Measurements from ENCODE around the gene LPP.

Gene LPP

DNA sequence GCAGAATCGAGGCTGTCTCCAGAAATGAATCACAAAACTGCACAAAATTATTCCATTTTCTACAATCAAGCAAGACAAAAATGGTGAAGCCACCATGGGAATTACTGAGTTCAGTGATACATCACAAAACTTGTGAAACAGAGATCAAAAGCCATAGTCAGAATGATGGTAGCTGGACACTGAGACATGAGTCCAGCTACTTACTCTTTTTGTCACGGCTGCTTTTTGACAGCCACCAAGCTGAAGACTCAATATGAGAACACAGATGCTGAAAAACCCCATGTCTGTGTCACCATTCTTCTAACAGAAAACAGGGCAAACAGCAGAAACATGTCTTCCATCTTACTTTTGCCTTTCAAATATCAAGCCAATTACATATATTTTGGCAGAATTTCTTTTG, 237.6 kb downstream of the LPP start:
- TF ChIP-seq, protein P1, sequence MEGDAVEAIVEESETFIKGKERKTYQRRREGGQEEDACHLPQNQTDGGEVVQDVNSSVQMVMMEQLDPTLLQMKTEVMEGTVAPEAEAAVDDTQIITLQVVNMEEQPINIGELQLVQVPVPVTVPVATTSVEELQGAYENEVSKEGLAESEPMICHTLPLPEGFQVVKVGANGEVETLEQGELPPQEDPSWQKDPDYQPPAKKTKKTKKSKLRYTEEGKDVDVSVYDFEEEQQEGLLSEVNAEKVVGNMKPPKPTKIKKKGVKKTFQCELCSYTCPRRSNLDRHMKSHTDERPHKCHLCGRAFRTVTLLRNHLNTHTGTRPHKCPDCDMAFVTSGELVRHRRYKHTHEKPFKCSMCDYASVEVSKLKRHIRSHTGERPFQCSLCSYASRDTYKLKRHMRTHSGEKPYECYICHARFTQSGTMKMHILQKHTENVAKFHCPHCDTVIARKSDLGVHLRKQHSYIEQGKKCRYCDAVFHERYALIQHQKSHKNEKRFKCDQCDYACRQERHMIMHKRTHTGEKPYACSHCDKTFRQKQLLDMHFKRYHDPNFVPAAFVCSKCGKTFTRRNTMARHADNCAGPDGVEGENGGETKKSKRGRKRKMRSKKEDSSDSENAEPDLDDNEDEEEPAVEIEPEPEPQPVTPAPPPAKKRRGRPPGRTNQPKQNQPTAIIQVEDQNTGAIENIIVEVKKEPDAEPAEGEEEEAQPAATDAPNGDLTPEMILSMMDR (IDR thresholded peaks at IDR 0.05; ENCODE audit: control extremely low read depth, extremely low read depth, low read depth, missing control alignments) = no peak
- DNase-seq (ENCODE audit: extremely low spot score) = no peak
- ChIA-PET CTCF (interaction anchor here (1.4 kb wide), 1 partner anchor 10 kb away, joined by 3 read pairs; no protein-coding TSS in a partner anchor), POLR2A (no interaction called here)

DNA sequence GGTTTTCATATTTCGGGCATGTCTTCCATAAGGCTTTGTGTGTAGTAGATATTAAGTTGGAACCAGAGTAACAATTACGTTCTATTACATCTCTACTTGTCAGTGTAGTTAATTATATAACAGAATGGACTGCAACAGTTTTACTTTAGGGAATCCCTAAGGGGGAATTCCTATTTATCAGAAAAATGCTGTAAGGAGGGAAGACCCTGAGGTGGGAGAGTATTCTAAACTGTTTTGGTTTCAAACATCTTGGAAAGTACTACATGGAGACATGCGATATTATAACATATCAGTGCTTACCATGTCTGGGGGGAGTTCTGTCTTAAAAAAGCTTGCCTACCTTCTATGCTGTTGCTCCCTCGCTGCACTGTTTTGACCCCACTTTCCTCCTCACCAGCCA, 238.1 kb downstream of the LPP start:
- POLR2A ChIA-PET = no interaction called here
- no peak for DNase-seq (ENCODE audit: extremely low spot score)
- CTCF ChIA-PET = interaction anchor here (1.4 kb wide), 1 partner anchor 9 kb away, joined by 3 read pairs; no protein-coding TSS in a partner anchor
- TF ChIP-seq, protein P1 (IDR thresholded peaks at IDR 0.05; ENCODE audit: control extremely low read depth, extremely low read depth, low read depth, missing control alignments) = no peak

DNA sequence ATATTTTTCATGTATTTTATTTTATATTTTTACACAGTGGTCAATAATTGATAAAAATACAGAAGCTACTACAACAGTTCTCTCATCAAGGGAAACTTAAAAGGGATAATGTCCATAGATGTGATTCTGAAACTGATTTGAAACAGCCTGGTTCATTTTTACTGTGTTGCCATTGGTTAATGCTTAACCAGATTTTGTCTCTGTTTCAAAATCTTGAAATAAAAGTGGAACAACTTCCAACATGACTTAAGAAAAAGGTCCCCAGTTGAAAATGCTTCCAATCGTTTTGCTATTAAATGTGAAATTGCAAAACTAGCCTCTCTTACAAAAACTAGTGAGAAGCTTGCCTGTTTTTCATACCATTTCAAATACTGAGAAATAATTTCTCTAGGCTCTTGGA, 240.7 kb downstream of the LPP start:
- POLR2A ChIA-PET = no interaction called here
- TF ChIP-seq, protein P1 (IDR thresholded peaks at IDR 0.05; ENCODE audit: control extremely low read depth, extremely low read depth, low read depth, missing control alignments) = no peak
- no peak for DNase-seq (ENCODE audit: extremely low spot score)
- CTCF ChIA-PET = no interaction called here

DNA sequence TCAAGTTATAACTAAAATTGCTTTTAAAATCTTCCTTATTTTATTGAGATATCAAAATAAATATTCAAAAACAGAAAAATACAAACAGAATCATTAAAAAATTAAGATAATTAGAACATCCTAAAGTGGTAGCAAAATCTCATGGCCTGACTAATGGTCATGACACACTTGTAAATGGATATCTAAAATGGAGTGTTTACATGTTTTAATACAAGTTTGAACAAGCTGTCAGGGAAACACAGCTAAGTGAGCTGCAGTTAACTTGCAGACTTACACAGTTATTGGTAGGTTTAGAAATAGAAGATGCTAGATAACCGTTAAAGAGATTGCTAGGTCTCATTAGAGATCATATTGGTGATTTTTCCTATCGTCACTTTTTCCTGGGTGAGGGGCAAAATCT, 242.3 kb downstream of the LPP start:
- TF ChIP-seq, protein P1 (IDR thresholded peaks at IDR 0.05; ENCODE audit: control extremely low read depth, extremely low read depth, low read depth, missing control alignments) = no peak
- CTCF ChIA-PET = no interaction called here
- no peak for DNase-seq (ENCODE audit: extremely low spot score)
- POLR2A ChIA-PET = no interaction called here

DNA sequence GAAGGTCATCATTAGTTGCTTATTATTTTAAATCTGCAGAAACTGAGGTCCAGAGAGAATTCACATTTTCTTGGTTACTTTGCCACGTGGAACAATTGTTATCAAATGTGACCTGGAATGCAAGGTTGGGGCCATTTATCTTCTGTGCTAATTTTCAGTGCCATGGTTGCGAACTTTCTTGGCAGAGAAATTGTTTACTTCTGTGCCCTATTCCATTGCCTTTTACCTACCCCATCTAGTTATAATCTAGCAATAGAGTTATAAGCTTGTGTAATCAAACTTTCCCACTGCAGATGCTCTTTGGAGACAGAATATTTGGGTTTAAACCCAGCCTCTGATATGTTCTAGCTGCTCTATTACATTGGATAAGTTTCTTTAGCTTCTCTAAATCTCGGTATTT, 242.9 kb downstream of the LPP start:
- no peak for DNase-seq (ENCODE audit: extremely low spot score)
- TF ChIP-seq, protein P1 (IDR thresholded peaks at IDR 0.05; ENCODE audit: control extremely low read depth, extremely low read depth, low read depth, missing control alignments) = no peak
- CTCF ChIA-PET = interaction anchor here (1.6 kb wide), 1 partner anchor 10 kb away, joined by 5 read pairs; no protein-coding TSS in a partner anchor
- POLR2A ChIA-PET = no interaction called here

DNA sequence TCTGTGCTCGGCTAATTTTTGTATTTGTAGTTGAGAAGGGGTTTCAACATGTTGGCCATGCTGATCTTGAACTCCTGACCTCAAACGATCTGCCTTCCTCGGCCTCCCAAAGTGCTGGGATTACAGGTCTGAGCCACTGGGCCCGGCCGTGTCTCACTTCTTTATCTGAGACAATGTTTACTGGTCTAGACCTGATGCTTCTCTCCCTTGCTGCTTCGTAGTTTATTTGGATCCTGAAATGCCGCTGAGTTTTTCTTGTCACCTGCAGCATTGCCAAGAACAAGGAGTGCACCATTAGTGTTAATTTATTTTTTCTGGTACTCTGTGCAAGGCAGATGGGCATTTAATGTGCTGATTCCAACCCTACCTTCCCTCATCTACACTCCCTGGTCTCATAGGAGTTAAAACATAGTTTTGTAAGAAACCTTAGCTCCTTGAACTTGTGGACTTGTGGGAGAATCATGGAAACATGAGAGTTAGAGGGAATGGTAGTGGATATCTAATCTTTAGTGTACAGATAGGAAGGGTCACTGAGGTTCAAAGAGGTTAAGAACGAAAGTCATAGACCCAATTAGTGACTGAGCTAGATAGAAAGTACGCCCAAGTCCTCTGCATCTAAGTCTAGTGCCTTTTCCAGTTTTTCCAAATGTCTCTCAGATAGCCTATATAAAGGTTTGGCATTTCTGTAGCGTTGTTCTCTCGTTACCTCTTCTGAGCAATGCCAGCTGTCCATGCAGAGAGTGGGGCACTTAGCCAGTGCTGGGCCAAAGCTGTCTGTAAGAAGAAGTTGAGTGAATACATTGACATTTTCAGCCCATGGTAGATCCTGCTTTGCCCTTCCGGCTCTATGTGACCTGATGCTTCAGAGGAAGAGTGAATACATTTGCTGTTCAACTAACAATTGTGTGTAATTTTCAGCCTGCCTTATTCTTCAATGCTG, 244.1 kb downstream of the LPP start:
- ChIA-PET CTCF (interaction anchor here (1.6 kb wide), 1 partner anchor 12 kb away, joined by 5 read pairs; no protein-coding TSS in a partner anchor), POLR2A (no interaction called here)
- no peak for DNase-seq (ENCODE audit: extremely low spot score)
- TF ChIP-seq, protein P1 (IDR thresholded peaks at IDR 0.05; ENCODE audit: control extremely low read depth, extremely low read depth, low read depth, missing control alignments) = no peak
